ENCODE data around the gene FYN. TPM values are rescaled to one million over a fixed set of nuclear protein-coding genes. Genes with fewer than 3 reads are reported as not detected.

FYN gene
- polyA plus RNA-seq, 1 donor from 2014 or later: 45.9 TPM

DNA sequence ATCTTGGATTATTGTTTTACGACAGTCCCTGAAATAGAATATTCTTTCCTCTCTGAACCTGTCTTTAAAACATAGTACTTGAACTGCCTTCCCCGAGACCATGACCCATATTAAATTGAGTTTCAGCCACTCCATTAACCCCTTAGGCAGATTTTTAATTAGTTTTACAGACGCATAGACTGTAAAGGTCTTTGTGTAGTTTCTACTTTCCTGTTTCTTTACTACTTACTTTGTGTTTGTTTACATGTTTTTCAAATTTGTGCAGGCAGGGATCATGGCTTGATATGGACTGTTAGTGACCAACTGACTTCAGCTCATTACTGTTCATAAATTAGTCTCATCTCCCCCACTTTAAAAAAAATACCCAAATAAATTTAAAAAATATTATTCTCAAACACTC is 53.8 kb downstream of the FYN start:
- Mint-ChIP-seq H3K36me3 (peaks cover 3% of the 10 kb centered on the region), H3K4me3 (no peak overlapping the region), H3K9me3 (peaks cover 0 to 1% (median 0%) of the 10 kb centered on the region in 3 donors), H3K27me3 (no peaks in the 10 kb centered on the region), H3K4me1 (peaks cover 19 to 20% (median 20%) of the 10 kb centered on the region in 3 donors), H3K27ac (no peak overlapping the region)

DNA sequence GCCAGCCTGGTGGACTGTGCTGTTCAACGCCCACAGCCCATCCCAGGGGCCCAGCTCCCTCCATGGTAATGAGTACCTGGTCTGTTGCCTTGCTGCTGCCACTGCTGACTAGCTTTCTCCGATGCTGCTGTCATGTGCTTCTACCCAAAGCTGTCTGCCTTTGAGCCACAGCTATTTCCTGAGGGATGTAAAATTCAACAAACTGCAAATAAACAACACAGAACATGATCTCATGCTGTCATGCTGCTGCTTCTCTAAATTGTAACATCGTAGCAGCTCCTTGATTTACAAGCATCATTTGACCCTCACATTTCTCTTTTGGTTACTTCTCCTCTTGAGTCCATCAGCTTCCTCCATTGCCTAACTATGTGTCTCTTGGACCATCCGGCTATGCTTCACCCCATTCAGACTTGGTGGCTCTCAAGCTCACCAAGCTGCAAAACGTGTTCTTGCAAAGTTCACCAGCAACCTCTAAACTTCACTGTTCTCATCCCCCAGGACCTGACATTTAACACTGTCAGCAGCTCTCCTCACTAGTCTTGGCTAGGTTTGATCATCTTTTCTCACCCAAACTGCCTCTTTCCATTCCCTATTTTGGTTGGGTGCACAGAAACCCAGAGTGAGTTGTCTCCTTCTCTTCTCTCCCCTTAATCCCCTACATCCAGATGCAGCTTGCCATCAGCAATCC is 54.6 kb downstream of the FYN start:
- Mint-ChIP-seq H3K36me3 (peaks cover 3% of the 10 kb centered on the region), H3K9me3 (peaks cover 0 to 1% (median 0%) of the 10 kb centered on the region in 3 donors), H3K4me3 (no peak overlapping the region), H3K27me3 (no peaks in the 10 kb centered on the region), H3K4me1 (peaks cover 12% of the 10 kb centered on the region in 3 donors), H3K27ac (no peak overlapping the region)

DNA sequence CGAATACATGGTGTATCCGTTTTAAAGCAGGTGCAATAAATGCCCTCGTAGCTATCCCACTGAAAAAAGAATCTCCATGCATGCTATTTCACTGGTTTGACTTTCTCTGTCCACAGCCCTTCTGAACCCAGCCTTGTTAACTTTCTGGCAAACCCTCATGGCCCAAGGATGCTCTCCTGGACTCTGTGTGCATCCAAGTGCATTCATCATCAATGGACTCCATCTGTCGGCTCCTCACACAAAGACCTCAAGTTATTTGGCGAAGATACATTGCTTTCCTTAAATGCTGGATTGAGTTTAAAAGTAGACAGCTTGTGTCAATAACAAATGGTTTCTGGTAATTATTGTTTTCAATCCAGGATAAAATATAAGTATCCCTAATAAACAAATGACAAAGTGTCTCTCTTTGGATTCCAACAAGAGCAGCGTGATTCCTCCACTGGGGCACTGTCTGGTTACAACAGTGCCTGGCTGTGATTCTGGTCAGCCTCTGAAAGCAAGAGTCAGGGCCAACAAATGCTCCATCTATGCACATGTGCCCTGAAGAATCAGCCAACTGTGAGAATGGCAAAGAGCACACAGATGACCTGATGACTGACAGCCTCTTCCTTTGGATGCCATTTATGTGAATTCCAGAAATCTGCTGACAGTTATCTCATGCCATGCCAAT is 55.7 kb downstream of the FYN start:
- H3K27ac Mint-ChIP-seq: no peak overlapping the region
- H3K4me3 Mint-ChIP-seq: no peak overlapping the region
- peaks cover 0 to 1% (median 0%) of the 10 kb centered on the region in 3 donors for H3K9me3 Mint-ChIP-seq

DNA sequence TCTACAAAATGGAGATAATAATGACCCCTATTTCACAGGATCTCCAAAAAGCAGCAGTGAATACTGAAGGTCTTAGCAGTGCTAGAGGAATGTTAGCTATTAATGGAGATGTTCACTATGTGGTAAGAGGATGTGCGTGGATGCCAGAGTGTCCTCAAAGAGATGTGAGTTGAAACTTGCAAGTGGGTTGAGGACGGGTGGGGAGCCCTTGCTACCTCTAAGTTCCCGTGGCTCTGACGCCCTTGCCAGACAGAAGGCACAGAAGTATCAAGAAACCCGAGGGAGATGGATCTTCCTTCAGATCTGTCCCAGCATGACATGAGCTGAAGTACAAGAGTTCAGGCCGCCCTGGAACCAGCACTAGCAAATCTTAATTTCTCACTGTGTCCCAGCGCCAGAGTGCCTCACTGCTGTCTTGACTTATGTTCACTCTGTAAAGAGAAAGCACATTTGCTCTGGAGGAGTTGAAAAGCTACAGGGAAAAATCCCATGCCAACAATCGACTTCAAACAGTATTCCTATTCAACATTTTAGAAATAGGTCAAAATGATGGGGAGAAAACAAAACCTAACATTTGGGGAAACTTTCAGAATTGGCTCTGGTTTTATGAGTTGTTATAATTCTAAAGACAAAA is 59.5 kb downstream of the FYN start:
- H3K27me3 Mint-ChIP-seq: peaks cover 3% of the 10 kb centered on the region
- H3K4me1 Mint-ChIP-seq: peaks cover 2 to 10% (median 6%) of the 10 kb centered on the region in 3 donors
- H3K4me3 Mint-ChIP-seq: no peak overlapping the region
- H3K36me3 Mint-ChIP-seq: peaks cover 3% of the 10 kb centered on the region
- no peaks in the 10 kb centered on the region for H3K9me3 Mint-ChIP-seq
- peak overlapping the region in 1 of 3 donors; percentile 39 for H3K27ac Mint-ChIP-seq

More for the DNA sequence above, 55.7 kb downstream of the FYN start:
- peaks cover 3% of the 10 kb centered on the region for H3K36me3 Mint-ChIP-seq
- H3K27me3 Mint-ChIP-seq: no peaks in the 10 kb centered on the region
- peaks cover 8 to 10% (median 8%) of the 10 kb centered on the region in 3 donors for H3K4me1 Mint-ChIP-seq

DNA sequence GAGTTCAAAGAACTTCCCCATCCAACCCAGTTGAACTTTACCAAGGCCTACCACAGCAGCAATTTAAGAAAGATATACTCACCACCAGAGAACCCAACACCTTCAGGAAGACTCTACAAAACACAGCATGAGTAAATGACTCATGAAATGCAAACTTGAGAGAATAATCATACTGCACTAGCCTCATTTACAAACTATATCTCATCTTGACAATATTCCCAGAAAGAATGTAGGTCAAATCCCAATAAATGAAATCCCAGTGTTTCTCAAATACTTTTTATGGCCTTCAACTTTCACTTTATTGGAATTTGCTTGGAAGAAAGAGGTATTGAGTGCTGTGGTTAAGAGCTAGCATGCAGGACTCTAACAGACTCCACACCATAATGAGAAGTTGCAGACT is 60.0 kb downstream of the FYN start:
- H3K4me3 Mint-ChIP-seq: no peak overlapping the region
- H3K27ac Mint-ChIP-seq: peak overlapping the region in 1 of 3 donors; percentile 39
- H3K27me3 Mint-ChIP-seq: peaks cover 3% of the 10 kb centered on the region
- peaks cover 0 to 9% (median 6%) of the 10 kb centered on the region in 3 donors for H3K4me1 Mint-ChIP-seq
- peaks cover 3% of the 10 kb centered on the region for H3K36me3 Mint-ChIP-seq
- H3K9me3 Mint-ChIP-seq: no peaks in the 10 kb centered on the region

DNA sequence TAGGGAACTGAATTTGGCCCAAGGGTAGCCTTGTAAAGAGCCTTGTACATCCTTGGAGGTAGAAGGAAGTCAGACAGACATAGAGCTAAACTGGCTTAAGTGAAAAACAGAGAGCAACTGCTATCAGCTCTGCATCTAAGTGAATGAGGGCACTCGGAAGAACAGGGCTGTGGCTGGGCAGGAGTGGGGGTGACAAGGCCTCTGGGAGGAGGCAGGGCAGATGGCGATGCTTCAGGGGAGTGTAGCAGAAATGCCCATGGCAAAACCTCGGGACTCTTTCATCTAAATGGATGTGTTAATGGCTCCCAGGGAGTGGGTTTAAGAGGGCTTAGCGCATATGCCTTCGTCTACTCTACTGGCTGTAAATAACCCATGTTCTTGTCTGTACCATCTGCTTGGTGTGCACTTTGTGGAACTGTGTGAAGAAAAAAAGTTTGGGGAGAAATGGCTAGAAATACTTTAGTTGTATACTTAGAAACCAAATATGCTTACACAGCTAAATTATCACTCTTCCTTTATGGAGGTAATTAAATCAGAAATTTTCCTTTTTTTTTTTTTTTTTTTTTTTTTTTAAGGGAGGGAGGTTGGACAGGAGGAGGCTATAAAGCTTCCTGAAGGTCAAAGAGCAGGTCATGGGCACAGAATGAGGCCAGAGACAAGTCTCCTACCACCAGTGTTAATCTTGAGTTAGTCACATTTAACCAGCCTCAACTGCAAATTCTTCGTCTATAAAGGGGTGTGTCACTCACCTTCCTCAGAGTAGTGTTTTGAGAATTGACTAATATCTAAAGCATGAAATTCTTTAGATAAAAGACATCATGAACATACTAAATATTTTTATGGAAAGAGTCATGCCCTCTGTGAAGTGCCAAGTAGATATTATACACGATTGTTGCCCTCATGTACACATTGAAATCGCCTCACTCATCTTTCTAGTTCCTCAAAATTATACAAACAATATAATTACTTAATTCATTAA is 60.9 kb downstream of the FYN start:
- Mint-ChIP-seq H3K4me3 (no peak overlapping the region), H3K36me3 (peaks cover 6% of the 10 kb centered on the region), H3K27ac (no peak overlapping the region), H3K27me3 (peaks cover 3% of the 10 kb centered on the region), H3K9me3 (no peaks in the 10 kb centered on the region), H3K4me1 (peaks cover 0 to 9% (median 8%) of the 10 kb centered on the region in 3 donors)

DNA sequence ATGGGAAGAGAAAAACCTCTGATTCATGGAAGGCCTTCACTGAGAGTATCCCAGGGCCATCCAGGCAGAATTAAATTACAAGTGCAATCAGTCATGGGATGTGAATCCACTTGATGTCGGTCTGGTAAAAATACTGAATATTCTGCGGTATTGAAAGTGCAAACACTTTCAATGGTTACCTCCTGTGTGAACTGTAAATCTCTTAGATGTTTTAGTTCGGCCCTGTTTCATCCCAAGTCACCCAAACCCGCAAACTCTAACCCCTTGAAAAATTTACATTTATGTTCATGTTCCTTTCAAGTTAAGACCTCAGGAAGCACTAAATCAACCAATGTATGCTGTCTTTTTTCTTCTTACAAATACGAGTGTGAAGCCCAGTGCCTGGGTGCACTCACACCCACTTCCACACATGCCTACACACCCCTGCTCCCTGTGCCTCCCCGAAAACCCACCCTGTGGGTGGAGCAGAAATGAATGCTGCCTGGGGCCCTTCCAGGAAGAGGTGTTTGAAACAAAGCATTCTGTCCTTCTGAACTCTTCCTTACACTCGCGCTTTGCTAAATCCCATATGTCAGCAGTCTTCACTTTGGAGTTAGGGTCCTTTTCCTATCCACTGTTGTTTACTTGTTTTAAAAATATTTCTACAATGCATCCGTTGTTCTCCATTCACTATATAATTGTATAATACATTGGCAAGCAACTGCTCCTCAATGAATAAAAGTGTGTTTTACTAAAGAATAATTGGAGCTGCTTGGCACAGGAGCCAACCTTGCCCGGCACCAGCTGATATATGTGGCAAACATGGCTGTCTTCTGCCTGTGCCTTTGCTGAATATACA is 62.7 kb downstream of the FYN start:
- no peak overlapping the region for H3K4me3 Mint-ChIP-seq

DNA sequence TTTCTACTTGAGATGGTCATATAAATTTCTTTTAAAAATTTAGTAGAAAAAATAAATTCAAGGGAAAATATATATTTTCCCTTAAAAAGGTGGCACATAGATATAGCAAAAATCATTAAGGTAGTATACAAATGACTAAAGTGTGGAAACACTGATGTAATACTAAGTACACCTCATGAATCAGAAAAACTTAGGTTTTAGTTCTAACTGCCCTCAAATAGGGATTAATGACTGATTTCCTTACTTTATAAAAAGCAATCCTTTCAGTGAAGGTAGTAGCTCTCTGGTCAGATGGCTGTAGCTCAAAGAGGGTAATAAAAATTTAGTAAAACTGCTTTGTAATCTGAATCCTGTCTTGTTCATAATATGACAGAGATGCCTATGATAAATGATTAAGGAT is 63.5 kb downstream of the FYN start:
- Mint-ChIP-seq H3K27me3 (peaks cover 3% of the 10 kb centered on the region), H3K36me3 (peaks cover 6% of the 10 kb centered on the region), H3K4me1 (peaks cover 16 to 29% (median 26%) of the 10 kb centered on the region in 3 donors), H3K9me3 (no peaks in the 10 kb centered on the region), H3K27ac (no peak overlapping the region), H3K4me3 (peak overlapping the region in 1 of 4 donors; percentile 24)

More for the DNA sequence above, 62.7 kb downstream of the FYN start:
- H3K36me3 Mint-ChIP-seq: peaks cover 6% of the 10 kb centered on the region
- no peaks in the 10 kb centered on the region for H3K9me3 Mint-ChIP-seq
- no peak overlapping the region for H3K27ac Mint-ChIP-seq
- H3K4me1 Mint-ChIP-seq: peaks cover 12 to 24% (median 22%) of the 10 kb centered on the region in 3 donors
- H3K27me3 Mint-ChIP-seq: peaks cover 3% of the 10 kb centered on the region

DNA sequence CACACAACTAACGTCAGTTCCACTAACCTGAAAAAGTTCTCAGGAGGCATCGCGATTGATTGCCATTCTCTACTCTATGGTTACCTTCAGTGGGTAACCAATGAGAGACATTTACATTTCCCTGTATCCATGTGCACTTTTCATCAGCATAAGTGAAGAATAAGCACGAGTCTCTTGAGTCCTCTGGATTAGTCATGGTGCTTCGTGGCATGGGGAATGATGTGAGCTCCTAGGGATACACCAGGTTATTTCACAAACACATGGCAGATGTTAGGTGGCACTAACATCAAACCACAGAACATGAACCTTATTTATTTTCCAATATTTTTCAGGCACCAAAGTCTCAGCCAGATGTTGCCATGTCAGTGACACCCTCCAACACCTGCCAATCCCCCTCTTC is 64.0 kb downstream of the FYN start:
- H3K4me1 Mint-ChIP-seq: peaks cover 20 to 34% (median 30%) of the 10 kb centered on the region in 3 donors
- no peak overlapping the region for H3K27ac Mint-ChIP-seq
- peaks cover 6% of the 10 kb centered on the region for H3K36me3 Mint-ChIP-seq
- no peak overlapping the region for H3K4me3 Mint-ChIP-seq
- H3K9me3 Mint-ChIP-seq: no peaks in the 10 kb centered on the region
- H3K27me3 Mint-ChIP-seq: peaks cover 3% of the 10 kb centered on the region

DNA sequence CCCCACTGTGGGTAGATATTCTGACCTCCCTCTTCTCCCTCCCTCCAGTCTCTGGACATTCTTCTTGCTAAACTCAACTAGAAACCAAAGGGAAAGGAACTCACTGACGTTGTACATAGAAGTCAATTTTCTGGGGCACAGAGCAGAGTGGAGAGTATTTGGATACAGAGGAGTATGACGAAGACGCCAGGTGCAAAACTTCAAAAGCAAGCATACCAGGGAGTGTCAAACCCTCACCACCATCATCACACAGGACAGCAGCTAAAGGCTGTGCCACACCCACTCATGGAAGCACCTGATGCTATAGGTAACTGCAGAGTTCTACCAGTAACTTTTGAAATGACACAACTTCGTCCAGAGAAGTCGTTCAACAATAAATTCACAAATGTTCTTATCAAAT is 64.8 kb downstream of the FYN start:
- peaks cover 21 to 39% (median 31%) of the 10 kb centered on the region in 3 donors for H3K4me1 Mint-ChIP-seq
- H3K4me3 Mint-ChIP-seq: no peak overlapping the region
- H3K36me3 Mint-ChIP-seq: peaks cover 6% of the 10 kb centered on the region
- H3K9me3 Mint-ChIP-seq: no peaks in the 10 kb centered on the region
- peaks cover 4% of the 10 kb centered on the region for H3K27me3 Mint-ChIP-seq
- no peak overlapping the region for H3K27ac Mint-ChIP-seq

DNA sequence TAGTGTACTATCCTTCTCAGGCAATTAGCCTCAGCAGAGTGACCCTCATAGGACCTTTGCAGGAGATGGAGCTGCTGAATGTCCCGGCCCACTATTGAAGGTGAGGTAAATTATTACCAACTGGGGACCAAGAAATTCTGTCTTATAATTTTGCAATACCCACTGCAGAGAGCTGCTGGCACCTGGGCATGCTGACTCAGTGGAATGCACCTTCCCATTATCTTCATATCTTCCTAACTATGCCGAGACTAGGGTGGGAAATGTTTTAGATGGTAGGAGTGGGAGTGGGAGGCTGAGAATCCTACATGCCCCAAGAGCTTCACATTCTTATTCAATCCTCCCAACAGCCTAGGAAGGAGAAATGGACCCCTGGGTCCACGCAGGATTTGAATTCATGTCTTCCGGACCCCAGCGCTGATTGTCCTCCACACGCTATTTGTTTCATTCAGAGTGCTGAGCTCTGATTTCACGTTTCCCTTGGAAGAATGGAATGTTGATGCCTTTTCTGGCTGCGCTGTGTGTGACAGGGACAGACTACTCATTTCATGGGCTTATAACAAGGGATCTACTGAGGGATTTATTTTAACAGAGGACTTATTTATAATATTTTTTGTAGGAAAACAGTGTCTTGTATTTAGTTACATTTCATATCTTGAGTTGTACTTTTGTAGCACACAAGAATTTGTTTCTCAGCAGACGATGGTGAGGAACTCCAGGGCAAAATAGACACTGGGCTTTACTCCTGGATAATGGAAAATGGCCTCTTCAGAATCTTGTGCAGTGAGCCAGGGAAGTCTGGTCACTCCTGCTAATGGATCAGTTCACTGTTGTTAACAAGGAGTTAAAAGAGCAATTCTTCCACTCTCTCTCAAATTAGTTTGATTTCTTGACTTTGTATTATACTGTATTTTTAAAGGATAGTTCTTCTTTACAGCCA is 66.4 kb downstream of the FYN start:
- Mint-ChIP-seq H3K4me3 (peak overlapping the region in 1 of 4 donors; percentile 15), H3K27ac (peak overlapping the region in 1 of 3 donors; percentile 23), H3K27me3 (peaks cover 5% of the 10 kb centered on the region), H3K4me1 (peaks cover 25 to 44% (median 37%) of the 10 kb centered on the region in 3 donors), H3K9me3 (no peaks in the 10 kb centered on the region), H3K36me3 (peaks cover 6% of the 10 kb centered on the region)

DNA sequence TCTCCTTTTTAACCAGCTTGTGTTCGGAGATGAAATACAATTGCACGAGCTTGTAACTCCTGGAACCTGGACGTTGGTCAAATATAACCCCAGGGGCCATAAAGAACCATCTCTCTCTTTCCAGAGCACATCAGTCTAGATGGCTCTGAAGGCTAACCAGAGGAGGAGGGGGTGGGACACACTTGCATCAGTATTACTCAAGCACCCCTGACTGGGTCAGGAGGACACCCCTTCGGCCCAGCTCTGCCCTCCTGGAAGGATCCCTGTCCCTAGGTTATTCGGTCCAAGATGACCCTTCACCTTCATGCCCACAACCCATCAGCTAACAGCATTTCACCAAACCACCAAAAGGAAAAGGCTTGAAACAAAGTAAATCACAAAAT is 67.1 kb downstream of the FYN start:
- peaks cover 6% of the 10 kb centered on the region for H3K36me3 Mint-ChIP-seq
- no peaks in the 10 kb centered on the region for H3K9me3 Mint-ChIP-seq
- H3K27ac Mint-ChIP-seq: peak overlapping the region in 1 of 3 donors; percentile 92
- peak overlapping the region in 1 of 4 donors; percentile 70 for H3K4me3 Mint-ChIP-seq
- peaks cover 28 to 42% (median 37%) of the 10 kb centered on the region in 3 donors for H3K4me1 Mint-ChIP-seq
- H3K27me3 Mint-ChIP-seq: peaks cover 5% of the 10 kb centered on the region

All from IgD-negative memory B cell (primary cell).